ENCODE measurements around the gene GPC5. TPM values are rescaled to one million over a fixed set of nuclear protein-coding genes. Genes with fewer than 3 reads are reported as not detected.

GPC5 gene
- total RNA-seq, 1 experiment from 2014 or later, result 0.21 TPM

DNA sequence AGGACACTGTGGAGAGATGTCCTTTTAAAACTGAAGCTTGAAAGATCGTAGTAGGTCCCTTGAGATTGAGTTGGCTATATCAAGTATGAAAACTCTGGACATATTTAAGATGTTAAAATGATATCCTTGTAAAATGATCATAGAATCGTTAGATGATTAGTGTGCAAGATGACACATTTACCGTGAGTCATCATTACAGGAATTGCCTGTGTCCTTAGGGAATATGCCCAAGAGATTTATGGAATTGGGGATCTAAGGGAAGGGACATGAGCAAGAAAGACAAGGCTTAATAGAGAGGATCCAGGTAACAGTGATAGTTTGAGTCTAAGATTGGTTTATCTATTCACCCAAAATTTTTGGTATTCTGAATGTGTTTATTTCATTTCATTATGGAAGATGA is 233.7 kb downstream of the GPC5 start:
- DNase-seq (ENCODE audit: low spot score), result no peak
- intact Hi-C loops (cut with micrococcal nuclease; ENCODE audit: unreplicated experiment), result no loop called here
- TF ChIP-seq, protein P1, sequence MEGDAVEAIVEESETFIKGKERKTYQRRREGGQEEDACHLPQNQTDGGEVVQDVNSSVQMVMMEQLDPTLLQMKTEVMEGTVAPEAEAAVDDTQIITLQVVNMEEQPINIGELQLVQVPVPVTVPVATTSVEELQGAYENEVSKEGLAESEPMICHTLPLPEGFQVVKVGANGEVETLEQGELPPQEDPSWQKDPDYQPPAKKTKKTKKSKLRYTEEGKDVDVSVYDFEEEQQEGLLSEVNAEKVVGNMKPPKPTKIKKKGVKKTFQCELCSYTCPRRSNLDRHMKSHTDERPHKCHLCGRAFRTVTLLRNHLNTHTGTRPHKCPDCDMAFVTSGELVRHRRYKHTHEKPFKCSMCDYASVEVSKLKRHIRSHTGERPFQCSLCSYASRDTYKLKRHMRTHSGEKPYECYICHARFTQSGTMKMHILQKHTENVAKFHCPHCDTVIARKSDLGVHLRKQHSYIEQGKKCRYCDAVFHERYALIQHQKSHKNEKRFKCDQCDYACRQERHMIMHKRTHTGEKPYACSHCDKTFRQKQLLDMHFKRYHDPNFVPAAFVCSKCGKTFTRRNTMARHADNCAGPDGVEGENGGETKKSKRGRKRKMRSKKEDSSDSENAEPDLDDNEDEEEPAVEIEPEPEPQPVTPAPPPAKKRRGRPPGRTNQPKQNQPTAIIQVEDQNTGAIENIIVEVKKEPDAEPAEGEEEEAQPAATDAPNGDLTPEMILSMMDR (conservative IDR thresholded peaks at IDR 0.05; ENCODE audit: low read depth, low read length), result no peak
- TF ChIP-seq EZH2 (IDR thresholded peaks at IDR 0.05; ENCODE audit: borderline replicate concordance, low read depth, low read length, poor library complexity, severe bottlenecking), result no peak
- no peak overlapping the region for H3K4me3 ChIP-seq (ENCODE audit: low read depth, low read length, poor library complexity, severe bottlenecking)
- no peaks in the 10 kb centered on the region for H3K4me1 ChIP-seq (ENCODE audit: insufficient read depth, low read length, poor library complexity, severe bottlenecking)
- no TSS peak for BruUV-seq (replicated peaks)
- no peaks in the 10 kb centered on the region for H3K36me3 ChIP-seq (ENCODE audit: insufficient read depth, low read length, poor library complexity, severe bottlenecking)
- POLR2A ChIA-PET (ENCODE audit: low non-redundant PET), result no interaction called here
- CTCF ChIA-PET, result no interaction called here
- H3K9me3 ChIP-seq (ENCODE audit: low read depth, low read length, poor library complexity, severe bottlenecking), result no peaks in the 10 kb centered on the region
- H3K27me3 ChIP-seq (replicated peaks; ENCODE audit: insufficient read depth, low read depth, low read length, poor library complexity), result no peaks in the 10 kb centered on the region
- no peak overlapping the region for H3K27ac ChIP-seq (ENCODE audit: low read depth, low read length, poor library complexity, severe bottlenecking)

DNA sequence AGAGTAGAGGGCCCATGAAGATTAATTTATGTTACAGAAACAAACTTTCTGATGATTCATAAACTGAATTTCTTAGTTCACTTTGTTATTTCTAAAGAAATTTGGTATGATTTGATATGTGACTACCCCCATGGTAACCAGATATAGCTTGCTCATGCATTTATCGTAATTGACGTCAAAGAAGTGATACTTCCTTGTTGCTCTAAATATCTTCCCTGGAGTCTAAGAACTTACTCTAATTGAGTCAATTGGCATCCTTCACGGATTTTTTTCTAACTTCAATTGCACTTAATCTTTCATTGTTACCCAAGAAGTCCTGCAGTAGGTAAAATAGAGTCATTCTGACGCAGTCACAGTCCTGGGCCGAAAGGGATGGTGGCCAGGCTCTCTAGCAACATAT is 240.9 kb downstream of the GPC5 start:
- no peaks in the 10 kb centered on the region for H3K36me3 ChIP-seq (ENCODE audit: insufficient read depth, low read length, poor library complexity, severe bottlenecking)
- intact Hi-C loops (cut with micrococcal nuclease; ENCODE audit: unreplicated experiment), result no loop called here
- no peak for TF ChIP-seq EZH2 (IDR thresholded peaks at IDR 0.05; ENCODE audit: borderline replicate concordance, low read depth, low read length, poor library complexity, severe bottlenecking)
- TF ChIP-seq, protein P1 (conservative IDR thresholded peaks at IDR 0.05; ENCODE audit: low read depth, low read length), result no peak
- no peak overlapping the region for H3K27ac ChIP-seq (ENCODE audit: low read depth, low read length, poor library complexity, severe bottlenecking)
- POLR2A ChIA-PET (ENCODE audit: low non-redundant PET), result no interaction called here
- H3K4me1 ChIP-seq (ENCODE audit: insufficient read depth, low read length, poor library complexity, severe bottlenecking), result no peaks in the 10 kb centered on the region
- no TSS peak for BruUV-seq (replicated peaks)
- no peaks in the 10 kb centered on the region for H3K27me3 ChIP-seq (replicated peaks; ENCODE audit: insufficient read depth, low read depth, low read length, poor library complexity)
- no peak for DNase-seq (ENCODE audit: low spot score)
- H3K4me3 ChIP-seq (ENCODE audit: low read depth, low read length, poor library complexity, severe bottlenecking), result no peak overlapping the region
- CTCF ChIA-PET, result no interaction called here
- H3K9me3 ChIP-seq (ENCODE audit: low read depth, low read length, poor library complexity, severe bottlenecking), result no peaks in the 10 kb centered on the region

DNA sequence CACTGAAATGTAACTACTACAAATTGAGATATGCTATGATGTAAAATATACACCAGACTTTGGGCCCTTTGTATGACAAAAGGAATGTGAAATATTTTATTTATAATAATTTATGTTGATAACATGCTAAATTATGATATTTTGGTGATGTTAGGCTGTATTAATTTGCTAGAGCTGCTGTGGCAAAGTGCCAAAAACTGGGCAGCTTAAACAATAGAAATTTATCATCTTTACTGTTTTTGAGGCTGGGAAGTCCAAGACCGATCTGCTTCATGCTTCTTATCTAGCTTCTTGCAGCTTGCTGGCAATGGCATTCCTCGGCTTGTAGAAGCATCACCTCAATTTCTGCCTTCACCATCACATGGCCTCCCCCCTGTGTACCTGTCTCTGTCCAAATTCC is 245.0 kb downstream of the GPC5 start:
- Histone ChIP-seq H3K9me3 (ENCODE audit: low read depth, low read length, poor library complexity, severe bottlenecking) (no peaks in the 10 kb centered on the region), H3K4me1 (ENCODE audit: insufficient read depth, low read length, poor library complexity, severe bottlenecking) (no peaks in the 10 kb centered on the region), H3K36me3 (ENCODE audit: insufficient read depth, low read length, poor library complexity, severe bottlenecking) (no peaks in the 10 kb centered on the region), H3K27ac (ENCODE audit: low read depth, low read length, poor library complexity, severe bottlenecking) (no peak overlapping the region), H3K4me3 (ENCODE audit: low read depth, low read length, poor library complexity, severe bottlenecking) (no peak overlapping the region), H3K27me3 (replicated peaks; ENCODE audit: insufficient read depth, low read depth, low read length, poor library complexity) (no peaks in the 10 kb centered on the region)
- intact Hi-C loops (cut with micrococcal nuclease; ENCODE audit: unreplicated experiment), result no loop called here
- no peak for DNase-seq (ENCODE audit: low spot score)
- ChIA-PET CTCF (no interaction called here), POLR2A (ENCODE audit: low non-redundant PET) (no interaction called here)
- TF ChIP-seq, protein P1 (conservative IDR thresholded peaks at IDR 0.05; ENCODE audit: low read depth, low read length), result no peak
- TF ChIP-seq EZH2 (IDR thresholded peaks at IDR 0.05; ENCODE audit: borderline replicate concordance, low read depth, low read length, poor library complexity, severe bottlenecking), result no peak
- BruUV-seq (replicated peaks), result no TSS peak

All from A673 (cell line).